ENCODE results near the gene EDN1. TPM values are rescaled to one million over a fixed set of nuclear protein-coding genes. Genes with fewer than 3 reads are reported as not detected.

EDN1 gene
- total RNA-seq, 3 donors from 2014 or later = 11.5 to 51.7 (median 36.8) TPM

DNA sequence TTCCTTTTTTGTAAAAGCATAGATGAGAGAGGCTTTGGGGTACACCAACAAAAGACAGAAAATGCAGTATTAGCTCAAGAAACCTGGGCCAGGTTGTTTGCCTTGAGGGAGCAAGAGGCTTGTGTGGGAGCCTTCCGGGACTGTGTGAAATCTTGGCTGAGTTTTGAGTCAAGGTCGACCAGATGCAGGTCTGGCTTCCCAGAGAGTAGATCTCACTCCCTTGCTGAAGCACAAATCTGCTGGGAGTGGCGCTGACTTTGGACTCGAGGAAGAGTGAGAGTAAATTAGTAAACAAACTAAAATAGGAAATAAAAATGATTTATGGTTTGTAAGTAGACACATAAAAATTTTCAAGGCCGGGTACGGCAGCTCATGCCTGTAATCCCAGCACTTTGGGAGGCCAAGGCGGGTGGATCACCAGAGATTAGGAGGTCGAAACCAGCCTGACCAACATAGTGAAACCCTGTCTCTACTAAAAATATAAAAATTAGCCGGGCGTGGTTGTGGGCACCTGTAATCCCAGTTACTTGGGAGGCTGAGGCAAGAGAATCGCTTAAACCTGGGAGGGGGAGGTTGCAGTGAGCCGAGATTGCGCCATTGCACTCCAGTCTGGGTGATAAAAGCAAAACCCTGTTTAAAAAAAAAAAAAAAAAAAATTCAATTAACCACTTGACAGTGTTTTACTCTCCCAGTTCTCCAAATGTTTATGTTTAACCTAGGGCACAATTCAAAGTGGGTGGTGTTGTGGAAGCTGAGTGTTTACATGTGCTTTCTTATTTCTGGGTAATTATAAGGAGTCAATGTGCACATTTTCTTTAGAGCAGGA, 27.7 kb upstream of the EDN1 start:
- H3K9me3 ChIP-seq = no peaks in the 10 kb centered on the region
- H3K27ac ChIP-seq = no peak overlapping the region
- no peaks in the 10 kb centered on the region for H3K36me3 ChIP-seq
- intact Hi-C loops (cut with DNase I; ENCODE audit: low total_unique reads) = no loop called here
- H3K4me1 ChIP-seq = no peaks in the 10 kb centered on the region
- no peak for TF ChIP-seq POLR2AphosphoS5 (IDR thresholded peaks at IDR 0.05)
- TF ChIP-seq, protein P1, sequence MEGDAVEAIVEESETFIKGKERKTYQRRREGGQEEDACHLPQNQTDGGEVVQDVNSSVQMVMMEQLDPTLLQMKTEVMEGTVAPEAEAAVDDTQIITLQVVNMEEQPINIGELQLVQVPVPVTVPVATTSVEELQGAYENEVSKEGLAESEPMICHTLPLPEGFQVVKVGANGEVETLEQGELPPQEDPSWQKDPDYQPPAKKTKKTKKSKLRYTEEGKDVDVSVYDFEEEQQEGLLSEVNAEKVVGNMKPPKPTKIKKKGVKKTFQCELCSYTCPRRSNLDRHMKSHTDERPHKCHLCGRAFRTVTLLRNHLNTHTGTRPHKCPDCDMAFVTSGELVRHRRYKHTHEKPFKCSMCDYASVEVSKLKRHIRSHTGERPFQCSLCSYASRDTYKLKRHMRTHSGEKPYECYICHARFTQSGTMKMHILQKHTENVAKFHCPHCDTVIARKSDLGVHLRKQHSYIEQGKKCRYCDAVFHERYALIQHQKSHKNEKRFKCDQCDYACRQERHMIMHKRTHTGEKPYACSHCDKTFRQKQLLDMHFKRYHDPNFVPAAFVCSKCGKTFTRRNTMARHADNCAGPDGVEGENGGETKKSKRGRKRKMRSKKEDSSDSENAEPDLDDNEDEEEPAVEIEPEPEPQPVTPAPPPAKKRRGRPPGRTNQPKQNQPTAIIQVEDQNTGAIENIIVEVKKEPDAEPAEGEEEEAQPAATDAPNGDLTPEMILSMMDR (IDR thresholded peaks at IDR 0.05) = no peak
- TF ChIP-seq POLR2A (IDR thresholded peaks at IDR 0.05) = no peak
- no peak overlapping the region for H3K4me3 ChIP-seq
- no peak for DNase-seq (ENCODE audit: low spot score in 2 of 2)
- no peaks in the 10 kb centered on the region for H3K27me3 ChIP-seq

DNA sequence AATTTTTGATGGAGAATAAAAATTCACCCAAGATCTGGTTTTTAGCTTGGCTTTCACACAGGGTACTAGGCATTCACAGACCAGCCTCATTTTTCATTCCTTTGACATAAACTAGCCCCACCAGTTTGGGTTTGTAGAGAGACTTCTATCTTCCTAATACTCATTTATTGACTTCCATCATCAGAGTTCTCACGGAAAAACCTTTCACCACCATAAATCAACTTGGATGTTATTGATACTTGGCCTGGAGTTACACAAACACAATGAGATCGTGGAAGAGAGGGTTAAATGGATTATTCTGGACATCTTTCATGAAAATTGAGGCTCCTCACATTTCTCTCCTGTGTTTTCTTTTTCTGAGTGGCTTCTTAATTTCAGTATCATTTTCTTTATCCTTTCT, 26.8 kb upstream of the EDN1 start:
- H3K4me3 ChIP-seq = no peak overlapping the region
- intact Hi-C loops (cut with DNase I; ENCODE audit: low total_unique reads) = no loop called here
- TF ChIP-seq POLR2AphosphoS5 (IDR thresholded peaks at IDR 0.05) (no peak), POLR2A (IDR thresholded peaks at IDR 0.05) (no peak)
- TF ChIP-seq, protein P1 (IDR thresholded peaks at IDR 0.05) = no peak
- H3K4me1 ChIP-seq = no peaks in the 10 kb centered on the region
- no peaks in the 10 kb centered on the region for H3K9me3 ChIP-seq
- no peaks in the 10 kb centered on the region for H3K36me3 ChIP-seq
- H3K27ac ChIP-seq = no peak overlapping the region
- DNase-seq (ENCODE audit: low spot score in 2 of 2) = no peak
- H3K27me3 ChIP-seq = no peaks in the 10 kb centered on the region

DNA sequence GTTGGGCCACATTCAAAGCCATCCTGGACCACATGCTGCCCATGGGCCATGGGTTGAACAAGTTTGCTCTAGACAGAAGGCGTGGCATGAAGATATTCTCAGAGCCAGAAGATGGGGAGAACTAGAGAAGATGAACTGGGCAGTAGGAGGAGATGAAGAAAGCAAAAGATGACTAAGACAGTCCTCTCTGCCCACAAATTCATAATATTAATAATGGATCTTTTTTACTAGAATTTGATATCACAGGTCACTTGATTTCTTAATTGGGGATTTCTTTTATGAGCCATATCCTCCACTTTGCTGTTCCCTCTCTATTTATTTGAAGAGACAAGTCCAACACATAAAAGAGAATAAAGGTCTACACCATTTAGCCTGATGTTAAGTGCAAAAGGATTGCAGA, 25.5 kb upstream of the EDN1 start:
- no peaks in the 10 kb centered on the region for H3K36me3 ChIP-seq
- no peak overlapping the region for H3K4me3 ChIP-seq
- TF ChIP-seq, protein P1 (IDR thresholded peaks at IDR 0.05) = no peak
- TF ChIP-seq POLR2A (IDR thresholded peaks at IDR 0.05) (no peak), POLR2AphosphoS5 (IDR thresholded peaks at IDR 0.05) (no peak)
- H3K9me3 ChIP-seq = no peaks in the 10 kb centered on the region
- no peak overlapping the region for H3K27ac ChIP-seq
- intact Hi-C loops (cut with DNase I; ENCODE audit: low total_unique reads) = no loop called here
- H3K27me3 ChIP-seq = no peaks in the 10 kb centered on the region
- no peaks in the 10 kb centered on the region for H3K4me1 ChIP-seq
- DNase-seq (ENCODE audit: low spot score in 2 of 2) = no peak

DNA sequence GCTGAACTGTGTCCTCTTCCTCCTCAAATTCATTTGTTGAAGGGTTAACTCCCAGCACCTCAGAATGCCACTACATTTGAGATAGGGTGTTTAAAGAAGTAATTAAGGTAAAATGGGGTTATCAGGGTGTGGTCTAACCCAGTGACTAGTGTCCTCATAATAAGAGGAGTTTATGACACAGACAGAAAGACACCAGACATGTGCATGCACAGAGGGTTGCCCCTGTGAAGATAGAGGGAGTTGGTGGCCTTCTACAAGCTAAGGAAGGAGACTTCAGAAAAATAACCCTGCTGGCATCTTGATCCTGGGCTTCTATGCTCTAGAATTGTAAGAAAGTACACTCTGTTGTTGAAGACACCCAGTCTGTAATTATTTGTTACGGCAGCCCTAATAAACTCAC, 24.9 kb upstream of the EDN1 start:
- Histone ChIP-seq H3K27ac (no peak overlapping the region), H3K36me3 (no peaks in the 10 kb centered on the region), H3K9me3 (no peaks in the 10 kb centered on the region), H3K4me1 (no peaks in the 10 kb centered on the region), H3K27me3 (no peaks in the 10 kb centered on the region), H3K4me3 (no peak overlapping the region)
- intact Hi-C loops (cut with DNase I; ENCODE audit: low total_unique reads) = no loop called here
- DNase-seq (ENCODE audit: low spot score in 2 of 2) = no peak
- TF ChIP-seq POLR2A (IDR thresholded peaks at IDR 0.05) (no peak), POLR2AphosphoS5 (IDR thresholded peaks at IDR 0.05) (no peak)
- TF ChIP-seq, protein P1 (IDR thresholded peaks at IDR 0.05) = no peak

DNA sequence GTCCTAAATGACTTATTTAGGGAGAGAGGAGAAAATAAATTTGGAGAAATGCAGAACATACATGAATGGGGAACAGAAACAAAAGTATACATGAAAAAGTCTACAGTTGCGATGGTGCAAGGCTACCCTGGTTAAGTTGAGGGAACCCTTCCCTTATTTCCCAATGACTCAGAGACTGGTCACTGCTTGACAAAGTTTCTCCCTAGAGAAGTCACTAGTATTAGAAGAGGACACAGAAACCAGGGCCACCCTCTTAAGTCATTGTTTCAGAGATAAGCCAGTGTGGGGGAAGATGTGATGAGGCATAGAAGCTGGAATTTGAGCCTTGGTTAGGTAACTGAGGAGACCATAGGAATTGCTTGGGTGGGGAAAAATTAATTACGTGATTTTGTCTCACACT, 24.4 kb upstream of the EDN1 start:
- no peak overlapping the region for H3K4me3 ChIP-seq
- no peaks in the 10 kb centered on the region for H3K4me1 ChIP-seq
- TF ChIP-seq, protein P1 (IDR thresholded peaks at IDR 0.05) = no peak
- TF ChIP-seq POLR2AphosphoS5 (IDR thresholded peaks at IDR 0.05) (no peak), POLR2A (IDR thresholded peaks at IDR 0.05) (no peak)
- no peaks in the 10 kb centered on the region for H3K36me3 ChIP-seq
- no peak overlapping the region for H3K27ac ChIP-seq
- DNase-seq (ENCODE audit: low spot score in 2 of 2) = no peak
- no peaks in the 10 kb centered on the region for H3K9me3 ChIP-seq
- intact Hi-C loops (cut with DNase I; ENCODE audit: low total_unique reads) = no loop called here
- no peaks in the 10 kb centered on the region for H3K27me3 ChIP-seq

Data from breast epithelium (tissue), 4 donors.